MG63 (cell line): Measurements from ENCODE around the gene PIAS4. TPM values are rescaled to one million over a fixed set of nuclear protein-coding genes. Genes with fewer than 3 reads are reported as not detected.

ENCODE experiments used
- DNase-seq: peaks from one replicate; pipeline ENCODE4 v3.0.0-alpha.2; 2020
- H3K27me3 ChIP-seq: fragments of 250-450 bp; sonication (Bioruptor Pico); 2 replicates; pipeline ENCODE4 v1.5.1; 2020; ENCODE audit warnings: mild to moderate bottlenecking, moderate library complexity
- H3K36me3 ChIP-seq: fragments of 250-450 bp; sonication (Bioruptor Pico); 2 replicates; pipeline ENCODE4 v1.5.1; 2020; ENCODE audit warnings: mild to moderate bottlenecking, moderate library complexity
- H3K4me3 ChIP-seq: fragments of 250-450 bp; sonication (Bioruptor Pico); 2 replicates; pipeline ENCODE4 v1.5.1; 2020; ENCODE audit warnings: mild to moderate bottlenecking, moderate library complexity
- H3K9me3 ChIP-seq: fragments of 250-450 bp; sonication (Bioruptor Pico); 2 replicates; pipeline ENCODE4 v1.5.1; 2020; ENCODE audit warnings: mild to moderate bottlenecking, moderate library complexity
- total RNA-seq: library from RNA; depleted of rRNA; stranded (reverse); fragments of >200 nt; shearing (Covaris generic); gene quantifications from 2 replicates; pipeline ENCODE4 v1.2.3, GENCODE V29; 2014; ENCODE audit warnings: low replicate concordance

Gene PIAS4
- total RNA-seq, 1 experiment from 2014 or later: 10.4 TPM

DNA sequence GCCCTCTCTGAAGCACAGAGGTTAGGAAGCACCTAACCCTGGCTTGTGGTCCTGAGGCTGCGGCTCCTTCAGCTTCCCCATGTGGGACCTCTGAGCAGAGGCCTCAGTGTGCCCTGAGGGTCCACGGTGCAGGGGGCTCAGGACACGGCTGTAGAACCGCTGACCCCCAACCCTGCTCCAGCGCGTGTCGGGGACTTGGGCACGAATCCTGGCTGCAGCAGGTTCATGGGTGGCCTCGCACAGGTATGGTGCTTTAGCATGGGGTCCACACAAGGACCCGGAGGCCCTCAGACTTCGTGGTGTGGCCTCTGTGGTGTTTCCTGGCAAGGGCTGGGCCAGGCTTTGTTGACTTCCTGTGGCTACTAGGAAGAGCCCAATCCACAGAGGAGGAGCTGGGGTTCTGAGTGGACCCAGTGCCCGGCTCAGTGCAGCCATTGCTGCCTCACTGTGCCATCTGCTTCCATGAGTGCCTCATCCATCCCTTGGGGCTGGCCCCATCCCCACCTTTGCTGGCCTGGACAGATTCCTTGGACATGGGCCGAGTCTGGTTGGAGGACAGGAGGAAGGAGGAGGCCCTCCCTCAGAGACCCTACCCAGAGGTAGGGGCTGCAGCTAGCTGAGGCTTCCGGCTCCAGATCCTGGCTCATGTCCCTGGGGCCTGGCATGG is 34.7 kb downstream of the PIAS4 start:
- Histone ChIP-seq H3K4me3 (no peak overlapping the region), H3K36me3 (no peaks in the 10 kb centered on the region), H3K9me3 (no peaks in the 10 kb centered on the region), H3K27me3 (no peaks in the 10 kb centered on the region)
- no peak for DNase-seq

DNA sequence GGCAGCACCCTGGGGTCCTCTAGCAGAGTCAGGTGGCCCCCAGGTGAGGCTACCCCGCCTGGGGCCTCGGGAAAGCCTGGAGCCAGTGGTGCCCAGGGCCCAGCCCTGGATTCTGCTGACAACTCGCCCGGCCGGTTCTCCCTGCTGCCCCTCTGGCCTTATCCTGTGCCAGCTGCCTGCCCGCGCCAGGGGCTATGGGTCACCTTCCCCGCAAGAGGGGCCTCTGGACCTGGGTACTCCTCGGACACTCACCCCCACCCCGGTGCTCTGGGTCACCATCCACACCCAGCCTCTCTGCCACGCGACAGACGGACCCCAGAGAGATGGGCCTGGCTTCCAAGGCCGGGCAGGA is 35.2 kb downstream of the PIAS4 start:
- no peak overlapping the region for H3K4me3 ChIP-seq
- H3K9me3 ChIP-seq: no peaks in the 10 kb centered on the region
- no peaks in the 10 kb centered on the region for H3K36me3 ChIP-seq
- DNase-seq: no peak
- no peaks in the 10 kb centered on the region for H3K27me3 ChIP-seq

DNA sequence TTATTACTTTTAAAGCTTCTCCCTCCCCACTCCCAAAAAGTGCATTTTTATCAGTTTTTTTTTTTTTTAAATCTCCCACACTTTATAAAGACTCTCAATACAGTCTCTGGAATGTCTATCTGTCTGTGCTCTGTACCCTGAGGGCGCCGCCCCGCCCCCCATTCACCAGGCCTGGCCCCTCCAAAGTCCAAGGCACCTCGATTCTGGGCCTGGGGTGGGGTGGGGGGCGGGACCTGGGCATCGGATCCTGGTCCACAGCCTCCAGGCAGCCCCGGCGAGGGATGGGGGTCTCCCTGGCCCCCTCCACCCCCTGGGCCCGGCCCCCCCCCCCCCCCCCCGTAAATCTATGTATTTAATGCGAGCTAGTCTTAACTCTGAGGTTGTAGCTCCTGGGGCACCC is 35.9 kb downstream of the PIAS4 start:
- Histone ChIP-seq H3K4me3 (no peak overlapping the region), H3K9me3 (no peaks in the 10 kb centered on the region), H3K36me3 (no peaks in the 10 kb centered on the region), H3K27me3 (no peaks in the 10 kb centered on the region)
- no peak for DNase-seq

DNA sequence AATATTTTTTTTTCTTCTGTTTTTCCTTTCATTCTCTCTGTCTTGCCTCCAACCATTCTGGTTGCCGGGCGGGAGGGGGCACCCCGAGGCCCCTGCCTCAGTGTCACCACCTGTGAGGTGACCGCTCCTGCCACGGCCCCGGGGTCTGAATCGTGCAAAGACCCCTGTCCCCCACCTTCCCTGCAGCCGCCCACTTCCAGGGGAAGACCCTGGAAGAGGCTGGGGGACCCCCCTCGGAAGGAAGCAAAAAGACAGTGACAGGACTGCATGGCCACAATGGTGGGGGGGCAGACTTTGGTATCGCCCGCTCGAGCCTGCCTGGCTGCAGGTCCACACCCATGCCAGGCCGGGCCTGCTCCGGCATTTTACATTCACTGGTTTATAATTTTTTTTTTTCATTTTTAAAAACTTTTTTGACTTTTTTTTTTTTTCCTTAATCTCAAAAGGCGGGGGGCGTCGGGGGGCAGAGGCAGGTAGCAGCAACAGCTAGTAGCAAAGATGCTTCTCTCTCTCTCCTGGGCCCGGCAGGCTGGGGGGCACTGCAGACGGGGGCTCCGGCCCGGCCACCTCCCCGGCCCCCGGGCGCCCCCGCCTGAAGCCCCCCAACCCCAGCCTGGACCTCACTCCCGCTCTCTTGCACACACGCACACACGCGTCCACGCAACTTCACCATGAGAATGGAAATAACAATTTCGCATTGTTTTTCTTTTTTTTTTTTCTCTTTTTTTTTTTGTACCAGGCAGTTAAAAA is 36.6 kb downstream of the PIAS4 start:
- Histone ChIP-seq H3K4me3 (no peak overlapping the region), H3K27me3 (no peaks in the 10 kb centered on the region), H3K36me3 (no peaks in the 10 kb centered on the region)

DNA sequence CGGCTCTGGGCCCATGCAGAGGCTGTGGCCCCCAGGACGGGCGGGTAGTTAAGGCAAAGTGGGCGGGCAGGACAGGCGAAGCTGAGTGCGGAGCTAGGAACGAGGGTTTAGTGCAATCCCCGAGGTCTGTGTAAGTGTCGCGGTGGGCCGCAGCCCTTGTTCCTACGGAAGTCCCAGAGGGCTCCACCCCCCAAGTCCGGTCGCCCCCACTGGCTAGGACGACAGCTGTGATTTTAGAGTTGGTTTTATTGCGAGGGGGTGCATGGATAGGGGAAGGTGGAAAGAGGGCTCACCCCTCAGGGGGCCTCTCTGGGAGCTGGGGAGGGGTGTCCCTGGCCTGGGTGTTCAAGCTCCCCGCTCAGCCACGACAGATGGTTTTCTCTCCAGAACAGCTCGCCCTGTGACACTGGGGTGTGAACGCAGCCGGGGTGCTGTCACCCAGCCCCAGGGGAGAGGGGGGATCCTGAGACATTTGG is 37.5 kb downstream of the PIAS4 start:
- Histone ChIP-seq H3K4me3 (no peak overlapping the region), H3K9me3 (no peaks in the 10 kb centered on the region), H3K27me3 (no peaks in the 10 kb centered on the region), H3K36me3 (no peaks in the 10 kb centered on the region)
- no peak for DNase-seq

More for the DNA sequence above, 36.6 kb downstream of the PIAS4 start:
- no peak for DNase-seq
- no peaks in the 10 kb centered on the region for H3K9me3 ChIP-seq

DNA sequence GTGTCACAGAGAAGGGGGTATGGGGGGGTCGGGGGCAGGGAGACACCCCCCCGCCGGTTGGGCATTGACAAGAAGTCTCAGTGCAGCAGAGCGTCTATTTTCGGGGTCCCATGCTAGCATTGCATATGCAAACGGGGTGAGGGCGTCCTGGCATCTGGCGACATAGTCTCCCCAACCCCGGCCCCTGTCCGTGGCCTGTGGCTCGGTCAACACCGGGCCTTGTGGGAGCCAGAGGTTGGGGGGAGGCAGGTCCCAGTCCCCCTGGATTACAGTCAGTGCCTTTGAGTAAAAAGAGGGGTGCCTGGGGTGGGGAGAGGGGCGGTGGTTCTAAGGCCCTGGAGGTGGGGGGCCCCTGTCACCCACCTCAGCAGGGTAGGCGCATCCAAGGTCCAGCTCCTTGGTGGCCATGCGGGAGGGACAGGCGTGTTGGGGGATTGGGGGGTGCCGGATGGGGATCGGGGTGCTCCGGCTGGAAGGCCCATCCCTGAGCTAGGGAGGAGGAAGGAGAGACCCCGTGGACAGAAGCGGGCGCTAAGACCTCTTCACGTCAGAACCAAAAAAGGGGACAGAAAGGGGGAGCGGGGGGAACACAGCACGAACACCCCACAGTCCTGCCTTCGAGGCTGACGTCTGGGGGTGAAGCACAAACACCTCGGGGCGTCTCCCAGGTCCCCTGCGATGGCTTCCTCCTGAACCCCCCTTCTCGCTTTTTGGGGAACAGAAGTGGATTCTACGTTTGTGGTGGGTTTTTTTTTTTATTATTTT is 38.2 kb downstream of the PIAS4 start:
- Histone ChIP-seq H3K36me3 (no peaks in the 10 kb centered on the region), H3K9me3 (no peaks in the 10 kb centered on the region), H3K27me3 (no peaks in the 10 kb centered on the region), H3K4me3 (no peak overlapping the region)
- no peak for DNase-seq

DNA sequence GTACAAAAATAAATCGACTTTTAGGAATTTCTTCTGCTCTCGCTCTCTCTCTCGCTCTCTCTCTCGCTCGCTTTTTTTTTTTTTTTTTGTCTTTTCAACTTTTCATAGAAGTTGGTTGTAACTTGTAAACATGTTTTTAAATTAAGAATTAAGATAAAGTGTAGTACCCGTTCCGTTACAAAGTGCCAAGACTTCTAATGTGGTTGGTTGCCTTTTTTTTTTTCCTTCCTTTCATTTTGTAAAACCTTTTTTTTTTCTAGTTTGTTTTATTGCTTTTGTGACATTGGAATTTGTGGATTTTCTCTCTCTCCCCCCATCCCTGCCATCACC is 38.8 kb downstream of the PIAS4 start:
- peaks cover 1% of the 10 kb centered on the region; the same call in 1 of the 2 replicates for H3K36me3 ChIP-seq
- H3K9me3 ChIP-seq: no peaks in the 10 kb centered on the region
- no peak for DNase-seq
- no peak overlapping the region for H3K4me3 ChIP-seq
- no peaks in the 10 kb centered on the region for H3K27me3 ChIP-seq

DNA sequence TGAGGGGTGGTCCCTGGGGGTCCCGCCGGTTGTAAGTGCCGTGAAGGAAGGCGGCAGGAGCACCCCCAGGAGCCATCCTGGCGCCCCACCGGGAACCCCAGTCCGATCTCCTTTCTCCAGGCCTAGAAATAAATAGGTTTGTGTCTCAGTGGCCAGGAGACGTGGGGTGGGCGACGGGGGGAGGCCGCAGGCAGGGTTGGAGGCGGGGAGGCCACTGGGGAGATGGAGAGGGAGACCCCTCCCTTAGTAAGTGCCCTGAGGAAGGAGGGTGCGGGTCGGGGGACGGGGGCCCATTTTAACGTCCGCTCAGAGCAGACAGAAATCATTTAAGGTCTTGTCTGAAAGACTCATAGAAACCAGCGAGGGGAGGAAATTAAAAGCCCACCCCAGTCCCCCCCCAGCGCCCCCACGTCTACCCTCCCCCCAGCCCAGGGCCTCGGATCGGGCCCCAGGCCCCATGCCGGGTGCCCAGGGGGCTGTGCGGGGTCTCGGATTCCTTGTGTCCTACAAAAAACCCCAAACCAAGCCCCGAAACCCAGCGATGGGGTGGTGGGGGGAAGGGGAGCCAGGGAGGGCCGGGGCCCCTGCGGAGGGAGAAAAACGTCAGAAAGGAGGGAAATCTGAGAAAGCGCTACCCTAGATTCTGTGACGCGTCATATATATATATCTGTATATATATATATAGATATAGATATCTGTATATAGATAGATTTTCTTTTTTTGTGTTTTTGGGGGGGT is 39.6 kb downstream of the PIAS4 start:
- no peaks in the 10 kb centered on the region for H3K27me3 ChIP-seq
- no peaks in the 10 kb centered on the region for H3K9me3 ChIP-seq
- no peak overlapping the region for H3K4me3 ChIP-seq
- peaks cover 5% of the 10 kb centered on the region for H3K36me3 ChIP-seq
- DNase-seq: no peak

DNA sequence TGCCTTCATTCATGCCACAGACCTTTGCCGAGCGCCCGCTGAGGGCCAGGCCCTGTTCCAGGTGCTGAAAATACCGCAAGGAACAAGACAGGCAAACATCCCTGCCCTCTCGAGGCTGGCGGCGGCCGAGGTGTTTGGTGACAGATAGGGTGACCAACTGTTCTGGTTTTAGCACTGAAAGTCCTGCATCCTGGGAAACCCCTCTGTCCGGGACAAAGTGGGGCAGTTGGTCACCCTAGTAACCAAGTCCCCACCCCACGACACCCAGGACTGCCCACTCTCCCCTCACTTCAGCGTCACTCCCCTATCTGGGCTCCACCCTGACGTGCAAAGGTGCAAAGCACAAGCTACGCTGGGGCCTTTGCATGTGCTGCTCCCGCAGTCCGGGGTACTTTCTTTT is 41.9 kb downstream of the PIAS4 start:
- Histone ChIP-seq H3K9me3 (no peaks in the 10 kb centered on the region), H3K36me3 (peaks cover 12% of the 10 kb centered on the region), H3K4me3 (no peak overlapping the region), H3K27me3 (no peaks in the 10 kb centered on the region)
- DNase-seq: no peak

DNA sequence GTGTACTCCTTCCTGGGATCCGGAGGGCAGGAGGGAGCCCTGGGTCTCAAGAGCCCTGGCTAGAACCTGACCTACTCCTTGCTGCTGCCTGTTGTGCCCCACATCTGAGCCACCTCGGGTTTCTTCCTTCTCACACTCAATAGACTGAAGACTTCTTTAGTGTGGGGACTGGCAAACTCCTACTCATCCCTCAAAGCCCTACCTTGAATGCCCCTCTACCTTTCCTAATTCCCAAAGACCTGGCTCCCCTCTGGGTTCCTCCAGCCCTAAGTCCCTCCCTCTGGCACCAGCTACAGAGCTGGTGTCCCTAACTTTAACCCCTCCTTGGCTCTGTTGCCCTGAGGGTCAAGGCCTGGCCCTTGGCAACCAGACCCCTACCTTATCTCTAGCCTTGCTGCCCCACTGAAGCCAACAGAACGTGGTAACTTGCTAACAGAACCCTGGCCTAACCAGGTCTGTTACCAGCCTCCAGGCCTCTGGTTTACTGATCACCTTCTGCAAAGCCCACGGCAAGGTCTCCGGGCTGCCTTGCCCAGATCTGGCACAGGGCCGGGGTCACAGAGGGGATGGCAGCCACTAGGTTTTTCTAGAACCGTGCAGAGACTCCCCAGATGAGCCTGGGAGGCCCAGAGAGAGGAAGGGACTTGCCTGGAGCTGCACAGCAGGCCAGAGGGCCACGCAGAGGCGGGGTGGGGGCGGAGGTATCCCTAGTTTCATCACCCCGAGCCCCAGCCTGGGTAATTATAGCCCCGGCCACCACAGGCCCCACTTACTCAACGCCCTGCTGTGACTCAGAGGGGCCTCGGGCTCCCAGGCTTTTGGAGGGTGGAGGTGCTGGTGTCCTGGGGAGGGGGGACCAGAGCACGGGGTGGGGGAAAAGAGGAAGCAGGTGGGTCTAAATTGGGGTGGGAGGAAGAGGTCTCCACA is 43.9 kb downstream of the PIAS4 start:
- Histone ChIP-seq H3K4me3 (no peak overlapping the region), H3K27me3 (no peaks in the 10 kb centered on the region), H3K9me3 (no peaks in the 10 kb centered on the region), H3K36me3 (peaks cover 14% of the 10 kb centered on the region)
- DNase-seq: peak; percentile 33

DNA sequence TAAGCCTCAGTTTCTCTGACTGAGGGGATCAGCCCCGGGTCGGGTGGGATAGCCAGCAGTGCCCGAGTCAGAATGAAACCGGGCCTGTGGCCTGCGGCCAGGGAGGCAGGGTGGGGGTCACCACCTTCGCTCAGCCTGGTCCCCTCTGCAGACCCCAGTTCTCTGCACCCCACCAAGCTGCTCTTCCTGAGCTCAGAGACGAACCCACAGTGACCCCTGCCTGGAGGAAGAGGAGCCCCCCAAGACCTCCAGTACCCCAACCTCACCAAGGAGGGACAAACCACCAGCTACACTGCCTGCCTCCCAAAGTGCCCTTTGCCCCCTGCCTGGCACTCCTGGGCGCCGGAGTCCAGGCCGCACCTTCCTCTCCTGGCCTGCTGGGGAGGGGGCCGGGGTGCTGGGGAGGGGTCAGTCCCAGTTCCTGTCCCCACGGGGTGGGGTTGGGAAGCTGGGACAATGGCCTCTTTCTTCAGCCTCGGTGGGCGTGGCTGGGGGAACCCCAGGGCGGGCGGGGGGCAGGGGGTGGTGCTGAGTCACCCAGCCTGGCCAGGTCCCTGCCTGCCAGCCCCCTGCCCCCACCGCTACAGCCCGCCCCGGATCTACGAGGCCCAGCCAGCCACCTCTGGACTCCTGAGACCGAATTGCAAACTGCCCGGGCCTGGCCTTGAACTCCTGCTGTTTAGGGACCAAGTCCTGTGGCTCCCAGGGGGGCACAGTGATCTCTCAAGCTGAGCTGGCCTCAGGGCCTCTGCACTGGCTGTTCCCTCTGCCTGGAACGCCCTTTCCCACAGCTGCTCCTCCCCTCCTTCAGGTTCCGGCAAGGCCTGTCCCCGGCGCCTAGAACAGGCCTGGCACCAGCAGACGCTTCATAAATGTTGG is 44.8 kb downstream of the PIAS4 start:
- Histone ChIP-seq H3K36me3 (peaks cover 16% of the 10 kb centered on the region), H3K27me3 (no peaks in the 10 kb centered on the region), H3K9me3 (no peaks in the 10 kb centered on the region), H3K4me3 (no peak overlapping the region)
- DNase-seq: peak; percentile 41

DNA sequence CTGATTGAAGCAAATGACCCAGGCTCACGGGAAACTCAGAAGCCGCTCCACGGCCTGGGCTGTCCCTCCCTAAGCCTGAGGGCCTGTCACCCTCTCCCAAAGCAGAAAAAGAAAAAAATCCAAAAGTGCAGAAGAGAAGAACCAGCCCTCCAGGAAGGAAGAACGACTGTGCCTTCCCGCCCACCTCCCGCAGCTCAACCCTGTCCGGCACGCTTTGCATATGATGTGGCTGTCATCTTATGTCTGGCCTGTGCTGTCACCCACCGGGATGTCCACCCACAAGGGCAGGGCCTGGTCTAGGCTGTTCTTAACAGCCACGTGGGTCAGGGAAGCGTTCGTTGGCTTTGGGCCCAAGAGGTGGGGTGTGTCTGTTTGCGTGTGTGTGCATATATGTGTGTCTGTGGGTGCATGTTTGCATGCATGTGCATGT is 45.5 kb downstream of the PIAS4 start:
- Histone ChIP-seq H3K36me3 (peaks cover 16% of the 10 kb centered on the region), H3K9me3 (no peaks in the 10 kb centered on the region), H3K27me3 (no peaks in the 10 kb centered on the region), H3K4me3 (no peak overlapping the region)
- DNase-seq: no peak

DNA sequence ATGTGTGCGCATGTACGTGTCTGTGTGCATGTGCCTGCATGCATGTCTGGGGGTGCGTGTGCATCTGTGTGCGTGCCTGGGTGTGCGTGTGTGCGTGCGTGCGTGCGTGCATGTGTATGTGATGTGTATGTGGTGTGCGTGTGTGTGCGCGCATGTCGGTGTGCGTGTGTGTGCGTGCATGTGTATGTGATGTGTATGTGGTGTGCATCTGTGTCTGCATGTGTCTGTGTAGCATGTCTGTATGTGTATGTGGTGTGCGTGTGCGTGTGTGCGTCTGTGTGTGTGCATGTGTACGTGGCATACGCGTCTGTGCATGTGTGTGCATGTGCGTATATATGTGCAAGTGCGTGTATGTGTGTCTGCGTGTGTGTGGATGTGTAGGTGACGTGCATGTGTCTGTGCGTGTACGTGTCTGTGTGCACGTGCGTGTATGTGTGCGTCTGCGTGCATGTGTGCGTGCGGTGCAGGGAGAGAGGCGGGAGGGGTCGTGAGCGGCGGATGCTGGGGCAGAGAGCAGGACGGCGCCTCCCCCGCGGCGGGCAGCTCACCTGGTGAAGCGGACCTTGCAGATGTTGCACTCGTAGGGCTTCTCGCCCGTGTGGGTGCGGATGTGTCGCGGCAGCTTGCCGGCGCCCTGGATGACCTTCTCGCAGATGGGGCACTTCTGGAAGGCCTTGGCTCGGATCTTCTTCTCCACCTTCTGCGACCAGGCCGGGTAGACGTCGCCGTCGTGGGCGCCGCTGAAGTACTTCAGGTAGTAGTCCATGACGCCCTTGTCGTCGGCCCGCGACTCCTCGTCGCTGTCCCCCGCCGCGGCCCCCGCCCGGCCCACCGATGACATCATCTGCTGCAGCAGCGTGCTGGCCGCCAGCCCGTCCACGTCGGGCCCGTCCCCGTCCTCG is 46.1 kb downstream of the PIAS4 start:
- H3K27me3 ChIP-seq: no peaks in the 10 kb centered on the region
- no peak overlapping the region for H3K4me3 ChIP-seq
- peaks cover 16% of the 10 kb centered on the region for H3K36me3 ChIP-seq
- DNase-seq: no peak
- no peaks in the 10 kb centered on the region for H3K9me3 ChIP-seq

DNA sequence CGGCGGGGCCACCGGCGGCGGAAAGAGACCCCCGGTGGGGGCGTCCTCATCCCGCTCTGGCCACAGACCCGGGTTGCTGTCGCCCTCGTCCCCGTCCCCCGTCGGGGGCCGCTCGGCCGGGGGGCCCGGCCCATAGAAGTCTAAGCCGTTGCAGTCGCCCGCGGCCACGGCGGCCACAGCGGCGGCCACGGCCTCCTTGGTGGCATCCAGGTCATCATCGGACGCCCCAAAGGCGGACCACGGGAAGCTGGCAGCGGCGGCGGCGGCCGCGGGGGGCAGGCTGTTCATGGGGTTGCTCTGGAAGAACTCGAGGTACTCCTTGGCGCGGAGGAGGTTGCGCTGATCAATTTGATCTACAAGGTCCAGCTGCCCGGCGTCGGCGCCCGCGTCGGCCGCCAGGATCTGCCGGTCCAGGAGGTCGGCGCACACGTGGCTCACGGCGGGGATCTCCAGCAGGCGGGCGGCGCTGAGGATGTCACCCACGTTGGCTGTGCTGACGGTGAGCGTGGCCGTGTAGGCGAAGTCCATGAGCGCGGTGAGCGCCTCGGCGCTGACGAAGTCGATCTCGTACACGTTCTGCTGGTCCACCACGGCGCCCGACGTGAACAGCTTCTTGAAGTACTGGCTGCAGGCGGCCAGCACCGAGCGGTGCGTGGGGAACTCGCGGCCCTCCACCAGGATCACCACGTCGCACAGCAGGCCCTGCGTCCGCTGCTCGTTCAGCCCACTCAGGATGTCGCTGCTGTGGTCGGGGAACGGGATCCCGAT is 47.1 kb downstream of the PIAS4 start:
- no peak for DNase-seq
- H3K36me3 ChIP-seq: peaks cover 16% of the 10 kb centered on the region
- no peaks in the 10 kb centered on the region for H3K27me3 ChIP-seq
- no peaks in the 10 kb centered on the region for H3K9me3 ChIP-seq
- no peak overlapping the region for H3K4me3 ChIP-seq
